Neutrophil (primary cell): ENCODE measurements around the gene KAT6B.

Experiments used
- H3K27ac ChIP-seq: fragments of 200-600 bp; sonication (generic); 2 replicates; pipeline ENCODE4 v1.5.1; 2016; ENCODE audit warnings: mild to moderate bottlenecking, moderate library complexity
- H3K27me3 ChIP-seq: fragments of 200-600 bp; sonication (generic); 2 replicates; pipeline ENCODE4 v1.6.0; 2016; ENCODE audit warnings: mild to moderate bottlenecking
- H3K36me3 ChIP-seq: fragments of 200-600 bp; sonication (generic); 2 replicates; pipeline ENCODE4 v1.5.1; 2017
- H3K4me1 ChIP-seq, 2 experiments: fragments of 200-600 bp in 1 of 2; sonication (generic) in 1 of 2; 1 replicate in 1 of 2; 2 replicates in 1 of 2; pipeline versions ENCODE4 v1.5.1 to v1.6.1; 2013 to 2016; ENCODE audit warnings: low read depth in 1 of 2, low read length in 1 of 2, mild to moderate bottlenecking in 1 of 2, moderate library complexity in 1 of 2; ENCODE audit not compliant: control insufficient read depth in 1 of 2, insufficient read depth in 1 of 2
- H3K4me3 ChIP-seq, 2 experiments: fragments of 200-600 bp in 1 of 2; sonication (generic) in 1 of 2; 1 replicate in 1 of 2; 2 replicates in 1 of 2; pipeline ENCODE4 v1.5.1; 2013 to 2016; ENCODE audit warnings: low read depth in 1 of 2, low read length in 1 of 2, mild to moderate bottlenecking in 1 of 2, moderate library complexity in 1 of 2
- H3K9me3 ChIP-seq: fragments of 200-600 bp; sonication (generic); 2 replicates; pipeline ENCODE4 v1.5.1; 2016
- TF ChIP-seq, protein P1 (sequence below): fragments of 200-600 bp; sonication (generic); IDR thresholded peaks from 2 replicates; pipeline ENCODE4 v1.5.1; 2016; ENCODE audit warnings: antibody characterized with exemption

KAT6B gene

DNA sequence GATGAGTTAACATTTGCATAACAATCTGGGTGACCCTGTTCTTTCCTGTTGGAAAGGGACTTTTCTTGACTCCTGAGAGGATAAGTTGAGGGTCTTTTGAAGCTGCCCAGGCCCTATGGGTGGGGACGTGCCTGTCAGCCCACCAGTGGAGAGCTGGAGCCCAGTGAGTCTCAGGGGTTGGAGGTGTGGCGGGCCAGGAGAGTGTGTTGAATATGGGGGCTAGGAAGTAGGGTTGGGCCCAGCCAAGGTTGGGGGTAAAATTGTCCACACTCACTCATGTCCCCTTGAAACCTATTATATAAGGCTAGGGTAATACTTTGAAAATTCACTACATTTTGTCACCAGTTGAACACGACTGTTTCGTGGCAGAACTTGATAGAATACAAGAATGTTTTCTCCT, 17.9 kb upstream of the KAT6B start:
- no peaks in the 10 kb centered on the region for H3K36me3 ChIP-seq
- no peaks in the 10 kb centered on the region for H3K4me1 ChIP-seq
- no peak overlapping the region for H3K27ac ChIP-seq
- H3K27me3 ChIP-seq = no peaks in the 10 kb centered on the region
- H3K4me3 ChIP-seq = no peak overlapping the region
- TF ChIP-seq, protein P1, sequence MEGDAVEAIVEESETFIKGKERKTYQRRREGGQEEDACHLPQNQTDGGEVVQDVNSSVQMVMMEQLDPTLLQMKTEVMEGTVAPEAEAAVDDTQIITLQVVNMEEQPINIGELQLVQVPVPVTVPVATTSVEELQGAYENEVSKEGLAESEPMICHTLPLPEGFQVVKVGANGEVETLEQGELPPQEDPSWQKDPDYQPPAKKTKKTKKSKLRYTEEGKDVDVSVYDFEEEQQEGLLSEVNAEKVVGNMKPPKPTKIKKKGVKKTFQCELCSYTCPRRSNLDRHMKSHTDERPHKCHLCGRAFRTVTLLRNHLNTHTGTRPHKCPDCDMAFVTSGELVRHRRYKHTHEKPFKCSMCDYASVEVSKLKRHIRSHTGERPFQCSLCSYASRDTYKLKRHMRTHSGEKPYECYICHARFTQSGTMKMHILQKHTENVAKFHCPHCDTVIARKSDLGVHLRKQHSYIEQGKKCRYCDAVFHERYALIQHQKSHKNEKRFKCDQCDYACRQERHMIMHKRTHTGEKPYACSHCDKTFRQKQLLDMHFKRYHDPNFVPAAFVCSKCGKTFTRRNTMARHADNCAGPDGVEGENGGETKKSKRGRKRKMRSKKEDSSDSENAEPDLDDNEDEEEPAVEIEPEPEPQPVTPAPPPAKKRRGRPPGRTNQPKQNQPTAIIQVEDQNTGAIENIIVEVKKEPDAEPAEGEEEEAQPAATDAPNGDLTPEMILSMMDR = no peak
- no peaks in the 10 kb centered on the region for H3K9me3 ChIP-seq

DNA sequence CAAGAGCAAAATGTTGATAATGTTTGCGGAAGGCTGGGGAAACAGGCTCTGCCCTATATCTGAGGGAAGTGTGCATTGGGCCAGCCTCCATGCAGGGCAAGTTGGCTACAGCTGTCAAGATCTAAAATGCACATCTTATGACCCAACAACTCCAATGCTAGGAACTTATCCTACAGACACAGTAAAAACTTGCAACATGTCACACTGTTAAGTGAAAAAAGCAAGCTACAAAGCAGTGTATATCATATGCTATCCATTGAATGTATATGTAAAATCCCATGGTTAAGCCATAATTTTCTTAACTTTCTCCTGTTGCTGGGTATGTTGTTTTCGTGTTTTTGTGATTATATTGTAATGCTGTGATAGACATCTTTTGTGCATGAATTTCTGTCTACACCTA, 16.3 kb upstream of the KAT6B start:
- Histone ChIP-seq H3K4me3 (no peak overlapping the region), H3K27ac (no peak overlapping the region), H3K4me1 (no peaks in the 10 kb centered on the region), H3K36me3 (no peaks in the 10 kb centered on the region), H3K27me3 (no peaks in the 10 kb centered on the region), H3K9me3 (no peaks in the 10 kb centered on the region)
- TF ChIP-seq, protein P1 = no peak

DNA sequence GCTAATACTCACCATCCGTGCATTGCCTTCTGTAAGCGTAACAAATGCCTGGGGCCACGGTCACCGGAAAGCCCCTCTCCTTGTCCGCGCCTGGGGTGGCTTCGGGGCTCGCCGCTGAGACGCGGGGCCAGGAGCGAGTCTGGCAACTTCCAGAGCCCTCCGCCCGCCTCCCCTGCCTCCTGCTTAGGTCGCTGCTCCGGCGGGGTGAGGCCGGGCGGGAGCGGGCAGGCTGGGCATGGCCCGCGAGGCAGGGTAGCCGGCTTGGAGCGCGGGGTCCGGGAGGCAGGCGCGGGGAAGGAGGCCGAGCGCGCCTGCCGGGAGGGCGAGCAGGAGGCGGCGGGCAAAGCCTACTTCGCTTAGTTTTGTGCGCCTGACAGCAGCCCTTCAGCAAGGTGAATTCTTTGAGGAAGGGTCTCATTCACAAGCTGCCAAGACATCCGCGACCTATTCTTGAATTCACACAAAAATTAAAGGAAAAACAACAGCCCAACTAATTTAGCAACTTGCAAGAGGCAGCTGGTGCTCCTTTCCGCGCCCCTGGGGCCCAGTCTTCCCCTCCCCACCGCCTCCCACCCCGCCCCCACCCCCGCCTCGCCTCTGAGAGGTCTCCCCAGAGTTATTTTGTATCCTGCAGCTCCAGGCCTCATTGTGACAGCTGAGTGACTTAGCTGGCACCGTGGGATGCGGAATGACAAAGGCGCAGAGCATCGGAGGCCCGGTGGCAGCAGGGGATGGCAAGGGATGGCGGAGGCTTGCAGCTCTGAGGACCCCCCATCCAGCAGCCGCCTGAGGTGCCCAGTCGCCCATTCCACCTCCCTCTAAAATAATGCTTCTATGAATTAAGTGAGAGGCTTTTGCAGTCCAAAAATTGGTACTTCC, 12.8 kb upstream of the KAT6B start:
- H3K4me3 ChIP-seq = no peak overlapping the region
- no peak overlapping the region for H3K27ac ChIP-seq
- H3K36me3 ChIP-seq = no peaks in the 10 kb centered on the region
- no peaks in the 10 kb centered on the region for H3K27me3 ChIP-seq
- H3K9me3 ChIP-seq = peaks cover 5% of the 10 kb centered on the region
- TF ChIP-seq, protein P1 = no peak
- no peaks in the 10 kb centered on the region for H3K4me1 ChIP-seq

- Histone ChIP-seq H3K4me1 (no peaks in the 10 kb centered on the region), H3K4me3 (no peak overlapping the region), H3K27ac (no peak overlapping the region), H3K36me3 (no peaks in the 10 kb centered on the region), H3K9me3 (peaks cover 5% of the 10 kb centered on the region), H3K27me3 (no peaks in the 10 kb centered on the region)
- TF ChIP-seq, protein P1 = no peak
Observed at GRCh38 chr10:74814797-74815196, 11.6 kb upstream of the KAT6B start.

GRCh38 chr10:74816824-74817498, 9.4 kb upstream of the KAT6B start:
- peaks cover 5% of the 10 kb centered on the region for H3K9me3 ChIP-seq
- TF ChIP-seq, protein P1 = no peak
- H3K4me3 ChIP-seq = no peak overlapping the region
- H3K4me1 ChIP-seq = peaks cover 0 to under 1% of the 10 kb centered on the region in 2 experiments
- no peaks in the 10 kb centered on the region for H3K36me3 ChIP-seq
- H3K27ac ChIP-seq = no peak overlapping the region
- no peaks in the 10 kb centered on the region for H3K27me3 ChIP-seq
